Astrocyte (in vitro differentiated cells and primary cell): ENCODE measurements around the gene ZBTB38.

Source experiments
- CTCF ChIP-seq: IDR thresholded peaks from 2 replicates; pipeline ENCODE4 v1.5.1; 2011; ENCODE audit warnings: low read depth, mild to moderate bottlenecking, inconsistent platforms, low read length, moderate library complexity; ENCODE audit not compliant: insufficient read depth
- EZH2 ChIP-seq: IDR thresholded peaks from 2 replicates; pipeline ENCODE4 v1.6.1; 2012; ENCODE audit warnings: mild to moderate bottlenecking, low read length, inconsistent platforms; ENCODE audit not compliant: insufficient read depth

- TF ChIP-seq CTCF (no peak), EZH2 (no peak)
Measured at GRCh38 chr3:141403576-141403975, 35.3 kb downstream of the ZBTB38 start.
